Measurements from ENCODE around the gene PSEN2.

DNA sequence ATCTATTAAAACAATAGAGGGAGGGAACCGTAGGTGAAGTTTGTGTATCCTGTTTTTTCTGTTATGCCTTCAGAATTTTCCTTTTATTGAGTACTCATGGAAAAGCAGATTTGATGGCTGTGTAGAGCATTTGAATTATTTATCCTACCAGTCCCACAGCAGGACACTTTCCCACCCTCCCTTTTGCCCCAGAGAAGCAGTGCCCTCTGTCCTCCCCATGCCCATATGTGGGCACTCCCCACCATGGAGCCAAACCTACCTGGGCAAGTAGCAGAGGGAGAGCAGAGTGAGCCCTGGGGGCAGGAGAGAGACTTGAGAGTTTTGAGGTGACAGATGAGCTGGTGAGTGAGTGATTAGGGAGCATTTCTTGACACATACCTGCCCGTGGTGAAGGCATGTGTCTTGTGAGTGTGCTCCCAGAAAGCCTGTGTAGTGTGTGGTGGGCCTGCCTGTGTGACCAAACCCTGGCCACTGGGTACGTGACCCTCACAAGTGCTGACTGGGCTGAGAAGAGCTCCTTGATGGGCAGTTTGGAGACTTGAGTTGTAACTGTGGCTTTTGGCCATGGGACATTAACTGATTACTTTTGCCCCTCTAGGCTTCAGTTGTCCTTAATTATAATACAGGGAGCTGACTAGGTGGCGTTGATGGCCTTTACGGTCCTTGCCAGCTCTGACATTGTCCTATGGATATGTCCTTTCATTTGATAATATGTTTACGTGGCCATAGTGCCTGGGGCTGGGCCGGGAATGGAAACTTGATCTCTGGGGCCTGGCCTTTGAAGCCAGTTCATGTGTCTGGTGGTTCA lies 3.6 kb downstream of the PSEN2 start:
- no peak for TF ChIP-seq EZH2 (IDR thresholded peaks at IDR 0.05; ENCODE audit: borderline replicate concordance, insufficient read depth, low read depth, low read length, poor library complexity, severe bottlenecking)
- TF ChIP-seq, protein P1, sequence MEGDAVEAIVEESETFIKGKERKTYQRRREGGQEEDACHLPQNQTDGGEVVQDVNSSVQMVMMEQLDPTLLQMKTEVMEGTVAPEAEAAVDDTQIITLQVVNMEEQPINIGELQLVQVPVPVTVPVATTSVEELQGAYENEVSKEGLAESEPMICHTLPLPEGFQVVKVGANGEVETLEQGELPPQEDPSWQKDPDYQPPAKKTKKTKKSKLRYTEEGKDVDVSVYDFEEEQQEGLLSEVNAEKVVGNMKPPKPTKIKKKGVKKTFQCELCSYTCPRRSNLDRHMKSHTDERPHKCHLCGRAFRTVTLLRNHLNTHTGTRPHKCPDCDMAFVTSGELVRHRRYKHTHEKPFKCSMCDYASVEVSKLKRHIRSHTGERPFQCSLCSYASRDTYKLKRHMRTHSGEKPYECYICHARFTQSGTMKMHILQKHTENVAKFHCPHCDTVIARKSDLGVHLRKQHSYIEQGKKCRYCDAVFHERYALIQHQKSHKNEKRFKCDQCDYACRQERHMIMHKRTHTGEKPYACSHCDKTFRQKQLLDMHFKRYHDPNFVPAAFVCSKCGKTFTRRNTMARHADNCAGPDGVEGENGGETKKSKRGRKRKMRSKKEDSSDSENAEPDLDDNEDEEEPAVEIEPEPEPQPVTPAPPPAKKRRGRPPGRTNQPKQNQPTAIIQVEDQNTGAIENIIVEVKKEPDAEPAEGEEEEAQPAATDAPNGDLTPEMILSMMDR (IDR thresholded peaks at IDR 0.05), result no peak

All from B cell (primary cell).